ENCODE data around the gene IL31.
"Not testable (repeated sequence)": the region's sequence is repeated elsewhere in the genome, so short reads cannot be mapped to it uniquely, and the experiment has no call there.

Gene IL31

DNA sequence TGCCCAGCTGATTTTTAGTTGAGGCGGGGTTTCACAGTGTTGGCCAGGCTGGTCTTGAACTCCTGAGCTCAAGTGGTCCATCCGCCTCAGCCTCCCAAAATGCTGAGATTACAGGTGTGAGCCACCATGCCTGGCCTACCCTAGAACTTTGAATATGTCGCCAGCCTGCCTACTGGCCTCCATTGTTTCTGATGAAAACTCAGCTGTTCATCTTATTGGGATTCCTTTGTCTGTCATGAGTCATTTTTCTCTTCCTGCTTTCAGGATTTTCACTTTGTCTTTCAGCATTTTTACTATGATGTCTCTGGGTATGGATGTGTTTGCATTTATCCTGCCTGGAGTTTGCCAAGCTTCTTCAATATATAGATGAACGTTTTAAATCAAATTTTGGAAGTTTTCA lies 21.4 kb upstream of the IL31 start:
- FAIRE-seq (no peak), DNase-seq (ENCODE audit: extremely low spot score, insufficient read length, low read depth) (no peak)

DNA sequence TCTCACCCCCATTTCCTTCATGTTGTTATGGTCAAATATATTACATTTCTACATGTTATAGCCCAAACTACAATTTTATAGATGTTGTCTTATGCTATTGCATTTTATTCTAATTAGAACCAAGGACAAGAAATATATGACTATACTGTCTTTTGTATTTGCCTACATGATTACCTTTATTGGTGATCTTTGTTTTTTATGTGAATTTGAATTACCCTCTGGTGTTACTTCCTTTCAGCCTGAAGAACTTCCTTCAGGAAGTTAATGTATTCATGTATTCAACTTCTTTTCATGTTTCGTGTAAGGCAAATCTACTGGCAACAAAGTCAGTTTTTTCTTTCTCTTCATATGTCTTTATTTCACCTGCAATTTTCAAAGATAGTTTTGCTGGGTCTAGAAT lies 20.8 kb upstream of the IL31 start:
- FAIRE-seq (no peak), DNase-seq (ENCODE audit: extremely low spot score, insufficient read length, low read depth) (no peak)

DNA sequence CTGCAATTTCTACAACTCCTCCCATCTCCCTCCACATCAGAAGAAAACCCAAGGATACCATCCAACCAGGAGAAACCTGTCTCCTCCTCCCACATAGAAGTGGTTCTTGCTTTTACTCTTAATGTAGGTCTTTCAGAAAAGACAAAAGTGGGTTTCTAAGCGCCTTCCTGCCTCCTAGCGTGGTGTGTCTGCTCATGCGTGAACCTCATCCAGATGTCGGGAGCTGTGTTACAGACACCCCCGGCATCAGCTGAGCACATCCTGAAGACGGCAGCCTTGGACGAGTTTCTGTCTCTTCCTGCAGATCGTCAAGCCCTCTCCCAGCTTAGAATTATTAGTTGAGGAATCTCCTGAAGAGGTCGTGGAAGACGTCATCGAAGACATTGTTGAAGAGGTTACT lies 18.4 kb upstream of the IL31 start:
- no peak for DNase-seq (ENCODE audit: extremely low spot score, insufficient read length, low read depth)
- FAIRE-seq, result no peak

DNA sequence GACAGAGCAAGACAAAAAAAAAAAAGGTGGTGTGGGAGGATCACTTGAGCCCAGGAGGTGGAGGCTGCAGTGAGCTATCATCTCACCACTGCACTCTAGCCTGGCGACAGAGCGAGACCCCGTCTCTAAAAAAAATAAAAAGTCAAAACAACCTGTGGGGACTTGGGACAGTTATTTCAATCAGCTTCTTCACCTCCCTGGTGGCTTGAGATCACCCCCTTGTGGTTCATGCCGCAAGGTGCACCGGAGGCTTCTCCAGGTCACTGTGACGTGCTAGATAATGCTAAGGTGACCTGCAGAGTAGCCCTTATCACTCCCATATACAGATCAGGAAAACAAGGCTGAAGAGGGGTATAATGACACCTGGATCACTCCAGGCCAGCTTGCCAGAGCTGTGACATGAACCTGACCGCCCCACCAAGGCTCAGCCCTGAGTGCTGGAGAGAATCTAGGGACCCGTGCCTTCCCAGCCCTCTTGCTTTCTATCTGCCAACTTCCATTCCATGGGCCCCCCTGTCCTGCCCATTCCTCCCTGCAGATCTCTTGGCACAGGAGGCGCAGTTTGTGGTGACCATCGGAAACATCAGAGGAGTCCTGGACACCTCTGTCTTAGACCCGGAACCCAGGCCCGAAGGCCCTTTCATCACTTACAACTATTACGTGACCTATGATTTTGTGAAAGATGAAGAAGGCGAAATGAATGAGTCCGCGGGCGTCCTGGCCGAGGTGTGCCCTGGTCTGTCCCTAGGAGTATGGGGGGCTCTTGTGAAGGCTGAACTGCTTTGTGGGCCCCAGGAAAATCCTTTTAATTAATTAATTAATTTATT lies 17.0 kb upstream of the IL31 start:
- peak; percentile 79 for DNase-seq (ENCODE audit: extremely low spot score, insufficient read length, low read depth)
- peak; percentile 87 for FAIRE-seq

DNA sequence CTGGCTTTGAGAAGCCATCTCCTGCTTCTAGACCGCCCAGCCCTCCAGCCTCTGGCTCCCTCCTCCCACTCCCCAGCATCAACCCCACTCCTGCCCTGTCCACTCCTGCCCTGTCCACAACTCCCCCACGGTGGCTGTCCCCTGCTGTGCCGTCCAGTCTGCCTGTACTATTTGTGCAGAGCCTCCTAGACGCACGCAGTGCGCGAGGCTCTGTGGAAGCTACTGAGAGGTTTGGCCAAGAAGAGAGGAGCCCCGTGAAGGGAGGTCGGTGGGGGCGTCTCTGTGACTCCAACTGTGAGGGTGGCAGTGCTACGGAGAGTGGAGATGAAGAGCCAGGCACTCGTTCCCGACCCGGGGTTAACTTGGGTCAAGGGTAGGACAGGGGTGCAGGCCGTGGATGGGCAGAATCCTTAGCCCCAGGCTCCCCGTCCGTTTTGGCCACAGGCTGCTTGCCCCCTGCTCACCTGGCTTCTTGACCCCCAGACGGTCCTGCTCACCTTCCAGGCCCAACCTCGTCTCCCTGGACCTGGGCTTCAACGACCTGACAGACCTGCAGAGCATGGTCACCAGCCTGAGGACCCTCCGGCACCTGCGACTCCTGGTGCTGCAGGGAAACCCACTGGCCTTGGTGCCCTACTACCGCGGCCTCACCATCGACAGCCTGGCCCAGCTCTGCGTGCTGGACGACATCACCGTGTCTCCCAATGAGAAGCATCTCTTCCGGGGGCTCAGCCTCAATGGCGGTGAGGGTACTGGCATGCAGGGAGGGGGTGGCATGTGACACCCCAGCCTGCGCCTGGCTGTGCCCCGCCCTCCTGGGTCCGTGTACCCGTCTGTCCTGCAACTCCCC lies 15.8 kb upstream of the IL31 start:
- DNase-seq (ENCODE audit: extremely low spot score, insufficient read length, low read depth) (no peak), FAIRE-seq (no peak)

DNA sequence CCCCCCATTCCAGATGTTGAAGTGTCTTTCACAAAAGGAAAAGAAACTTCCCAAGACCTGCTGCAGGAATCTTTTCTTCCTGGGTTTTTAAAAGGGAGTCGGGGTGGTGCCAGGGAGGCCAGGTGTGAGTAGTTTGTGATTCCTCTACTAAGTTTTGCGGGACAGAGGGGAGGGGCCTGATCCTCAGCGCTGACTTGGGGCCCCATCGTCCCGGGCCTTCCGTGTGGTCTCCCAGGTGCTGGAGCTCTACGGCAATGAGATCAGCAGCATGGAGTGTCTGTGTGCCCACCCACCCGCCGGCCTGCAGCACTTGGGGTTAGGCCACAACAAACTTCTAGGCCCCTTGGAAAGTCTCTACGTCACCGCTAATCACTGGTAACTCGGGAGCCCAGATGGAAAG lies 13.4 kb upstream of the IL31 start:
- no peak for DNase-seq (ENCODE audit: extremely low spot score, insufficient read length, low read depth)
- no peak for FAIRE-seq

DNA sequence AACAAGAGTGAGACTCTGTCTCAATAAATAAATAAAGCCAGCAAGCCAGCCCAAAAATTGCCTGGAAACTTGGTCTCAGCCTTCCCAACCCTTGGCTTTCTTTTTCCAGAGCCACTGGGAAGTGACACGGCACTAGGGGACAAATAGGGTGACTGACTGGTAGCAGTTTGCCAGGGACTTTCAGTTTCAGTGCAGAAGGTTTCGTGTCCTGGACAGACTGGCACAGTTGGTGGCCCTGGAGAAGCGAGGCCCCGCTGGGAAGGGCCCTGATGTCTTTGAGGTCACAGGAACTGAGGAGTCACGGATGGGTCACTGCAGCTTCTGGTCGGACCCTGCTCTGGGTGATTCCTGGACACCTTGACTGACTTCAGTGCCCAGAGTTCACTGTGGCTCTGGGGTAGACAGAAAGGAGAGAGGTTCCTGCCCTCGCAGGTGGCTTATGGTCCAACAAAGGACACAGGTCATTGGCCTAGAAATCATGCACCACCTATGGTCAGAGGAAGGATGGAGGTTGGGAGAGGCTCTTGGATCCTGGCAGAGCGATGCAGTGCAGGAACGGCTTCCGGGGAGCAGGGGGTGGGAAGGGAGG lies 11.6 kb upstream of the IL31 start:
- DNase-seq (ENCODE audit: extremely low spot score, insufficient read length, low read depth) (no peak), FAIRE-seq (no peak)

DNA sequence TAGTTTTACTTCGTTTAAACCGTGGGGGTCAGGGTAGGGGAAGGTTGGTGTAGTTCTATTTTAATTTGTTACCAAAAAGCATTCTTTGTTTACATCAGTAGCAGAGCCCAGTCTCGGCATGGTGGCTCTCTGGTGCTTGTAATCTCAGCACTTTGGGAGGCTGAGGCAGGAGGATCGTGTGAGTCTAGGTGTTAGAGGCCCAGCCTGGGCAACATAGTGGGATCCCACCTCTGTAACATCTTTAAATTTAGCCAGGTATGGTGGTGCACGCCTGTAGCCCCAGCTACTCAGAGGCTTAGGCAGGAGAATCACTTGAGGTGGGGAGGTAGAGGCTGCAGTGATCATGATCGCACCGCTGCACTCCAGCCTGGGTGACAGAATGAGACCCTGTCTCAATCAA lies 11.1 kb upstream of the IL31 start:
- DNase-seq (ENCODE audit: extremely low spot score, insufficient read length, low read depth) (no peak), FAIRE-seq (no peak)

DNA sequence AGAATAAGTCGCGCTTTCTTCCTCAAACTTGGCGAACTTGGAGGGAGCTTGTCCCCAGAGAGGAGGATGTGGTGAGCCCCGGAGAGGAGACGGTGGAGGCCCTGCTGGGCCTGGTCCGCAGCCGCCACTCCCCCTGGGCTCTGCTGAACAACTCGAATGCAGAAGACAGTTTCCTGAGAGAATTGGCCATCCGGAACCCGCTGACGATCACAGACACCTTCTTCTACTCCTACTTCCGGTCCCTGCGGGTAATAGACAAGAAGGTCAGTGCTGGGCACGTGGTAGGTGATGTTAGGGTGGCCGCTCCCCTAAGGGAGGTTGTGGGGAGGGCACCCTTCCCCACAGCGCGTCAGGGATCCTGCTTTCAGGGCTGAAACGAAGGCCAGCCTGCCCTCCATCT lies 10.5 kb upstream of the IL31 start:
- DNase-seq (ENCODE audit: extremely low spot score, insufficient read length, low read depth), result no peak
- FAIRE-seq, result no peak

DNA sequence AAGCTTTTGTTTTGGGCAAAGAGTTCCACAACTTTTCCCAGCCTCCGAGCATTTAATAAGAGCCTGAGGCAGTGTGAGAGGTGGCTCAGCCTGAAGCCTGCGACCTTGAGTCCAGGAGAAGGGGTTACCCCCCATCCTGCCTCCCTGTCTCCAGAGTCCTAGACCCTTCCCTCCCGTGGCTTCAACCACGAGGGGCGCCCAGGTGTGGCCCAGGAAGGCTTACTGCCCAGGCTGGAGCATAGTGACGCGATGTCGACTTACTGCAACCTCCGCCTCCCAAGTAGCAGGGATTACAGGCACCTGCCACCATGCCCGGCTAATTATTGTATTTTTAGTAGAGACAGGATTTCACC lies 9.5 kb upstream of the IL31 start:
- FAIRE-seq, result no peak

DNA sequence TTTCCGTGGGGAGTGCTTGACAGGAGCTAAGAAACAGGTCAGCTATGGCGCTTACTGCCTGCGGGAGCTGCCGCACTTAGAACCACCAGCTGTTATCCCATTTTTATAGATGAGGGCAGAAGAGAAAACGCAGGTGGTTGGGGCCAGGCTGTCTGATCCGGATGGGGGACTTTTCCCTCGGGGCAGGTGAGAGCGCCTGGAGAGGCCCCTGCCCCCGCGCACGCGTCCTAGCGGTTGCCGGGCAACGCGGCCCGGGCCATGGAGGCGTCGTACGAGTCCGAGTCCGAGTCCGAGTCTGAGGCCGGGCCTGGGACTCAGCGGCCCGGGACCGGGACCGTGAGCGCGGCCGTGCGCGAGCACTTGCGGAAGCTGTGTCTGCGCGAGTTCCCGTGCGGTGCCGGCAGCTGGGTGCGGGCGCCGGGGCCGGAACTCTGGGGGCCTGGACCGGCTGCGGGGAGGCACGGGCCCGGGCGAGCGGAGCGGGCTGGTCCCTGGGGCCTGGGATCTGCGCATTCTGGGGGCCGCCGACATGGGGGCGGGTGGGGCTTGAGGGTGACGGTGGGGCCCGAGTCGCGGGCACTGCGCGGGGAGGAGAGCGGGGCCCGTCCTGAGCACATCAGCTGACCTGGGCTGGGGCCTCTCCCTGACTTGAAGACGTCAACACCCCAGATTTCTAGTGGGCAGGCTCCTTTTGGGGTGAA lies 9.0 kb upstream of the IL31 start, which contains the start of gene LRRC43:
Gene LRRC43, plus strand, starts transcription at position 237 of the 701 bp plus-strand sequence. Its CDS starts 22 bp downstream, at position 259.
- FAIRE-seq (no peak), DNase-seq (ENCODE audit: extremely low spot score, insufficient read length, low read depth) (peak; percentile 14)

More for the DNA sequence above, 9.5 kb upstream of the IL31 start:
- DNase-seq (ENCODE audit: extremely low spot score, insufficient read length, low read depth), result no peak

DNA sequence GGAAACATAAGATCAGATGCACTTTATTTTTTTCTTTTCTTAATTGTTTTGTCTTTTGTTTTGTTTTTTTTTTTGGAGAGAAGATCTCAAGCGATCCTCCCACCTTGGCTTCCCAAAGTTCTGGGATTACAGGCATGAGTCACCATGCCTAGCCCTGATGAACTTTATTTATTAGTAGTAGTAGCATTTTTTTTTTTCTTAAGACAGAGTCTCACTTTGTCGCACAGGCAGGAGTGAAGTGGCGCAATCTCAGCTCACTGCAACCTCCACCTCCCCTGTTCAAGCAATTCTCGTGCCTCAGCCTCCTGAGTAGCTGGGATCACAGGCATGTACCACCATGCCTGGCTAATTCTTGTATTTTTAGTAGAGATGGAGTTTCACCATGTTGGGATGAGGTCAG lies 2.5 kb upstream of the IL31 start:
- FAIRE-seq; DNase-seq (ENCODE audit: extremely low spot score, insufficient read length, low read depth): not testable (repeated sequence)

DNA sequence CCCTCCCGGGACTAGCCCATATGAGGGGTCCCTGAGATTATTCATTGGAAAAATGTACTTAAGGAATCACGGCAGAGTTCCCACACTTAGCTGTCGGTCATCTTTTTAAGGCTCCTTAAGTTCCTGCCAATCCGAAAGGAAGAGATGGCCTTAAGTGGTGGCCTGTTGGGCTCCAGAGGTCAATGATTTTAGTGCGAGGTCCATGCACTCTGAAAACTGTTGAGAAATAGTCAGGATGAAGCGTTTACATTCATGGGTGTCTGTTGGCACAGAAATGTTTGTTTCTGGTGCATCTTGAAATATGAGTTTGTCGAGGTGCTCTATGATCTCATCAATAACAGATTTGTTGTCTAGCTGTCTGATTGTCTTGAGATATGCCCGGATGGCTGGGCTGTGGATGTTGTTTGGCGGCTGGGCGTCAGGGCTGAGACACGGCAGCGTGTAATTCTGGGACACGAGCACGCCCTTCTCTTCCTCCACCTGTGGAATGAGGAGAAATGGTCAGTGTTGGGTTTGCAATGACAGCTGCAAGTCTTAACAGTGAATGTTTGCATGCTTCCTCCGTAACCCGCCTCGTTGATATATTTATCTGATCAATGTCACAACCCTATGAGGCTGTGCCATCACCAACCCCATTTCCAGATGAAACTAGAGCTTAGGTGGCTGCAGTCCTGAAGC lies 1.6 kb downstream of the IL31 start:
- FAIRE-seq (no peak), DNase-seq (ENCODE audit: extremely low spot score, insufficient read length, low read depth) (no peak)

DNA sequence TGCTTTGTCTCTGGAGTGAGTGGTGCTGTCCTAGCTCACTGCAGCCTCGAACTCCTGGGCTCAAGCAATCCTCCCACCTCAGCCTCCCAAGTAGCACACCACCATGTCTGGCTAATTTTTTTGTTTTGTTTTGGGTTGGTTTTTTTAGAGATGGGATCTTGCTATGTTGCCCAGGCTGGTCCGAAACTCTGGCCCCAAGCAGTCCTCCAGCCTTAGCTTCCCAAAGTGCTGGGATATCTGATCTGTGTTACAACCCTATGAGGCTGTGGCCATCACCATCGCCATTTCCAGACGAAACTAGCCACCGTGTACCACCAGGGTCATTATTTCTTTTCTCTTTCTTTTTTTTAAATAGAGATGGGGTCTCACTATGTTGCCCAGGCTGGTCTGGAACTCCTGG lies 2.6 kb downstream of the IL31 start:
- DNase-seq (ENCODE audit: extremely low spot score, insufficient read length, low read depth), result no peak
- no peak for FAIRE-seq

DNA sequence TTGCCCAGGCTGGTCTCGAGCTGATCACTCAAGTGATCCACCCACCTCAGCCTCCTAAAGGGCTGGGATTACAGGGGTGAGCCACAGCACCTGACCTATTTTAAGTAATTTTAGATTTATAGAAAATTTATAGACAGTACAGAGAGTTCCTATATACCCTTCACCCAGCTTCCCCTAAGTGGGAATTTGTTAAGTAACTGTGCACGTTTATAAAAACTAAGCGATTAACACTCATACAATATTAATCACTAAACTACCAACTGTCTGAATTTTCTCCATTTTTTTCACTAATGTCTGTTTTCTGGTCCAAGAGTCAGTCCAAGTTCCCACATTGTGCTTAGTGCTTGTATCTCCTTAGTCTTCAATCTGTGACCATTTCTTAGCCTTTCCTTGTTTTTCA lies 5.5 kb downstream of the IL31 start:
- no peak for DNase-seq (ENCODE audit: extremely low spot score, insufficient read length, low read depth)
- FAIRE-seq, result no peak

DNA sequence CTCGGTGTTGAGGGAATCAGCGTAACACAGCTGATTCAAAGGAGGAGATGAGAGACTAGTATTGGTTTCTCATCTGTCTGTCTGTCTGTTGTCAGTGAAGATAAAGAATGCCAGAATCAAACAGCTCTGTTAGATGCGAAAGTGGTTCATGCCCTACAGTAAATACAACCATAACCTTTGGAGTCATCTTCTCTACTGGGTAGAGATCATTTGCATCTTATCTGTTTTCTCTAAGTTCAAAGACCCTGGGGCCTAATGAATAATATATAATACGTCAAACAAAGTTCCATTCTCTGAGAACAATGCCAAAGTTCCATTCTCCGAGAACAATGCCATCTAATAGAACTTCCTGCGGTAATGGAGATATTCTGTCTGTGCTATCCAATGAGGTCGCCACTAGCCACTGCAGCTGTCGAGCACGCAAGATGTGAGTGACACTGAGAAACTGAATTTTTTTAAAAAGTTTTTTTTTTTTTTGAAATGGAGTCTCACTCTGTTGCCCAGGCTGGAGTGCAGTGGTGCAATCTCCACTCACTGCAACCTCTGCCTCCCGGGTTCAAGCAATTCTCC lies 6.6 kb downstream of the IL31 start:
- DNase-seq (ENCODE audit: extremely low spot score, insufficient read length, low read depth) (no peak), FAIRE-seq (no peak)

DNA sequence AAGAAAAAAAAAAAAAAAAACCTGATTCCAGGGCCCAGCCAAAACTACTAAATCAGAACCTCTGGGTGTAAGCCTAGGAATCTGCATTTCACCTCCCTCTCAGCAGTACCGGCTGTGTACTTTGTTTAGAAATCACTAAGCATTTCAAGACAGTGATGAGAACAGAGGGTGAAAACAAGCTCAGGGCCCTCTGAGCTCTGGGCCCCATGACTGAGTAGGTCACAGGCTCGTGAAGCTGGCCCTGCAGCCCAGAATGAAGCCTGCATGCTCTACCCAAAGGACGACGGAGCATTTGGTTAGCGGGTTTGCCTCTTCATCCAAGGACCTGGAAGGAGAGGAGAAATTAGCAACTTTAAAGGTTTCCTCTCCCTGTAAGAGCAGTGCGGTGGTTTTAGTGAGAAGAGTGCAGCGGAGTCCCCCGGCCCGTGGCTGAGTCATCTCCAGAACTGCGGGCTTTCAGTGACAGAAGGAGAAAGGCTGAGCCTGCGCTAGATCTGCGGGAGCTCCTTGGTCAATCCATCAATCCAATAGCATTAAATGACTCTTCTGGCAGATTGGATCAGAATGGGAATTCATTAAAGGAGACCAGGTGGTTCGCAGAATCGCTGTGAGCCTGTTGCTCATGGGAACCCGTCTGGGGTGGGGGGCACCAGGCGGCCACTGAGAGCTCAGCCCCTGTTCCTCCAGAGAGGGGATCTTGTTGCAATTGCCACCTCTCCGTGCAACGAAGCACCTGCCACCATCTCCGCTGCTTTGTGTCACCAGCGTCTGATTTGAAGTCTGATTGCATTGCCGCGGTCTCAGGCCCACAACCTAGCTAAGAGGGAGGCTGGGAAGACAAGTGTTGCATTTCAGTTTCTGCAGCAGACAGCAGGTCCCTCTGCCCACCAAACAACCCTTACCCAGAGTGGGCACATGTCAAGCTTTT lies 7.3 kb downstream of the IL31 start:
- DNase-seq (ENCODE audit: extremely low spot score, insufficient read length, low read depth) (no peak), FAIRE-seq (peak; percentile 36)

DNA sequence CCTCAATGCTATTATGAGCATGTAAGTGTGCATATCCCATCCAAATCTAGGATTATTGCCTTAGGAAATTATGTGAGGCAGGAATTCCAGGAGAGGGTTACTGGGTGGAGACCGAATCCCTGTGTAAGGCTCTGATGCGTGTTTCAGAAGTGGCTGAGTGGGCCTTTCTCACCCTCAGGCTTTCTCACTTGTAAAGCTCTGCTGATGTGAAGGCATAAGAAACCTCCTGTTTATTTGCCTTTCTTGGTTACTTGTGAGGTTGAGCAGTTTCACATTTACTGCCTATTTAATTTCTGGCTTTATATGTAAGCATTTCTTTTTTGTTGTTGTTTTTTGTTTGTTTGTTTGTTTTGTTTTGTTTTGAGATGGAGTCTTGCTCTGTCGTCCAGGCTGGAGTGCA lies 11.0 kb downstream of the IL31 start:
- no peak for DNase-seq (ENCODE audit: extremely low spot score, insufficient read length, low read depth)
- no peak for FAIRE-seq

Data from GM18507 (cell line).